HEK293 (cell line): ENCODE measurements around the gene PSG4.
"Not testable (repeated sequence)": the region's sequence is repeated elsewhere in the genome, so short reads cannot be mapped to it uniquely, and the experiment has no call there.

Experiments
- CTCF ChIA-PET: fragments of 350-600 bp; formaldehyde crosslinking; extraction: SDS; loops from one replicate; lab custom pipeline; 2021; ENCODE audit warnings: antibody characterized with exemption; lab: Yijun Ruan, JAX
- POLR2A ChIA-PET: fragments of 300-600 bp; formaldehyde crosslinking; extraction: SDS; loops from one replicate; lab custom pipeline; 2020; ENCODE audit warnings: antibody characterized with exemption, inconsistent platforms; lab: Yijun Ruan, JAX
- H3K27ac ChIP-seq: fragments of 200-500 bp; sonication (Bioruptor generic); 2 replicates; pipeline ENCODE4 v1.5.1; 2014; ENCODE audit warnings: low read depth, low read length, control low read depth, inconsistent platforms; ENCODE audit errors: extremely low read depth
- H3K36me3 ChIP-seq, 2 experiments: fragments of 200-500 bp in 1 of 2; sonication (Bioruptor generic) in 1 of 2; 1 replicate in 1 of 2; 2 replicates in 1 of 2; pipeline ENCODE4 v1.5.1; 2014 to 2017; ENCODE audit warnings: inconsistent platforms in 2 of 2, low read length in 2 of 2; ENCODE audit not compliant: control insufficient read depth in 2 of 2, insufficient read depth in 1 of 2
- H3K4me1 ChIP-seq: fragments of 200-500 bp; sonication (Bioruptor generic); 2 replicates; pipeline ENCODE4 v1.5.1; 2014; ENCODE audit warnings: mild to moderate bottlenecking, low read length, inconsistent platforms; ENCODE audit not compliant: control insufficient read depth, insufficient read depth
- H3K4me3 ChIP-seq: 2 replicates; pipeline ENCODE4 v1.5.1; 2011; ENCODE audit warnings: low read depth, mild to moderate bottlenecking, control low read depth, low read length, moderate library complexity
- H3K9me3 ChIP-seq: fragments of 200-500 bp; sonication (Bioruptor generic); 2 replicates; pipeline ENCODE4 v1.5.1; 2014; ENCODE audit warnings: low read depth, low read length, inconsistent platforms; ENCODE audit not compliant: control insufficient read depth, insufficient read depth
- EGR2 ChIP-seq: fragments of 450-650 bp; formaldehyde crosslinking; IDR thresholded peaks from 2 replicates; pipeline ENCODE4 v1.5.1; 2016; ENCODE audit warnings: low read depth, missing biosample characterization, missing genetic modification characterization
- FEZF1 ChIP-seq: fragments of 450-650 bp; formaldehyde crosslinking; IDR thresholded peaks from 2 replicates; pipeline ENCODE4 v1.5.1; 2016; ENCODE audit warnings: missing biosample characterization, missing genetic modification characterization
- KLF8 ChIP-seq: fragments of 450-650 bp; formaldehyde crosslinking; IDR thresholded peaks from 2 replicates; pipeline ENCODE4 v1.5.1; 2016; ENCODE audit warnings: missing biosample characterization, missing genetic modification characterization
- PRDM10 ChIP-seq: fragments of 450-650 bp; formaldehyde crosslinking; IDR thresholded peaks from 2 replicates; pipeline ENCODE4 v1.5.1; 2016; ENCODE audit warnings: missing biosample characterization, missing genetic modification characterization
- SP3 ChIP-seq: fragments of 450-650 bp; formaldehyde crosslinking; IDR thresholded peaks from 2 replicates; pipeline ENCODE4 v1.5.1; 2016; ENCODE audit warnings: missing biosample characterization, missing genetic modification characterization
- ZBTB17 ChIP-seq: fragments of 450-650 bp; formaldehyde crosslinking; IDR thresholded peaks from 2 replicates; pipeline ENCODE4 v1.5.1; 2016; ENCODE audit warnings: missing biosample characterization, missing genetic modification characterization
- ZBTB20 ChIP-seq: fragments of 450-650 bp; formaldehyde crosslinking; IDR thresholded peaks from 2 replicates; pipeline ENCODE4 v1.5.1; 2016; ENCODE audit warnings: missing biosample characterization, missing genetic modification characterization
- ZBTB21 ChIP-seq: fragments of 450-650 bp; formaldehyde crosslinking; IDR thresholded peaks from 2 replicates; pipeline ENCODE4 v1.5.1; 2017; ENCODE audit warnings: missing biosample characterization, missing genetic modification characterization
- ZFP37 ChIP-seq: fragments of 450-650 bp; formaldehyde crosslinking; IDR thresholded peaks from 2 replicates; pipeline ENCODE4 v1.5.1; 2016; ENCODE audit warnings: missing biosample characterization, missing genetic modification characterization
- ZNF10 ChIP-seq: fragments of 450-650 bp; formaldehyde crosslinking; IDR thresholded peaks from 2 replicates; pipeline ENCODE4 v1.5.1; 2017; ENCODE audit warnings: missing biosample characterization, missing genetic modification characterization
- ZNF24 ChIP-seq: fragments of 450-650 bp; formaldehyde crosslinking; IDR thresholded peaks from 2 replicates; pipeline ENCODE4 v1.5.1; 2016; ENCODE audit warnings: missing biosample characterization, missing genetic modification characterization
- ZNF280D ChIP-seq: fragments of 450-650 bp; formaldehyde crosslinking; IDR thresholded peaks from 2 replicates; pipeline ENCODE4 v1.5.1; 2016; ENCODE audit warnings: missing biosample characterization, missing genetic modification characterization
- ZNF335 ChIP-seq: fragments of 450-650 bp; formaldehyde crosslinking; conservative IDR thresholded peaks from 2 replicates; pipeline ENCODE4 v1.5.1; 2016; ENCODE audit warnings: missing biosample characterization, missing genetic modification characterization
- ZNF629 ChIP-seq: fragments of 450-650 bp; formaldehyde crosslinking; IDR thresholded peaks from 2 replicates; pipeline ENCODE4 v1.5.1; 2017; ENCODE audit warnings: missing biosample characterization, missing genetic modification characterization
- ZNF639 ChIP-seq: fragments of 450-650 bp; formaldehyde crosslinking; IDR thresholded peaks from 2 replicates; pipeline ENCODE4 v1.5.1; 2016; ENCODE audit warnings: missing biosample characterization, missing genetic modification characterization
- ZNF660 ChIP-seq: fragments of 450-650 bp; IDR thresholded peaks from 2 replicates; pipeline ENCODE4 v1.5.1; 2018; ENCODE audit warnings: missing biosample characterization, mild to moderate bottlenecking, missing genetic modification characterization
- ZNF692 ChIP-seq: fragments of 450-650 bp; formaldehyde crosslinking; IDR thresholded peaks from 2 replicates; pipeline ENCODE4 v1.5.1; 2016; ENCODE audit warnings: missing biosample characterization, missing genetic modification characterization
- ZNF843 ChIP-seq: fragments of 450-650 bp; formaldehyde crosslinking; IDR thresholded peaks from 2 replicates; pipeline ENCODE4 v1.5.1; 2016; ENCODE audit warnings: missing biosample characterization, missing genetic modification characterization
- ZSCAN4 ChIP-seq: fragments of 450-650 bp; formaldehyde crosslinking; IDR thresholded peaks from 2 replicates; pipeline ENCODE4 v1.5.1; 2017; ENCODE audit warnings: missing biosample characterization, missing genetic modification characterization
- ZXDB ChIP-seq: fragments of 450-650 bp; formaldehyde crosslinking; IDR thresholded peaks from 2 replicates; pipeline ENCODE4 v1.5.1; 2016; ENCODE audit warnings: missing biosample characterization, missing genetic modification characterization

PSG4 gene

GRCh38 chr19:43186311-43186935, 19.0 kb downstream of the PSG4 start, which contains the start of gene PSG5:
PSG5 (minus strand) TSS chr19:43186536; CDS start chr19:43186405, 131 bp downstream.
- CTCF ChIA-PET, result interaction anchor here (0.5 to 3.0 kb wide), 5 partner anchors 16 to 1027 kb away, joined by 3 to 29 read pairs (median 4); no protein-coding TSS in a partner anchor
- H3K27ac ChIP-seq, H3K4me1 ChIP-seq, H3K9me3 ChIP-seq, H3K36me3 ChIP-seq, H3K4me3 ChIP-seq, POLR2A ChIA-PET: not testable (repeated sequence)
- TF ChIP-seq ZBTB20 (tag by site-specific recombination), result 0 out of 2 replicates have a peak, but pooled peaks have one; percentile 23

- not testable (repeated sequence) for H3K4me1 ChIP-seq, H3K36me3 ChIP-seq, H3K4me3 ChIP-seq, H3K9me3 ChIP-seq
- ChIA-PET POLR2A (interaction anchor here (0.6 to 1.3 kb wide), 2 partner anchors 10 to 27 kb away, joined by 3 to 12 read pairs; no protein-coding TSS in a partner anchor), CTCF (interaction anchor here (0.6 to 3.8 kb wide), 9 partner anchors 8 to 778 kb away, joined by 3 to 51 read pairs (median 3); partner anchors contain the start of gene PSG4)
- 0 out of 2 replicates have a peak overlapping the region, but pooled peaks have one; percentile 0 for H3K27ac ChIP-seq
- TF ChIP-seq ZNF660 (tag by site-specific recombination), result peak; percentile 60; the same call in 1 of the 2 replicates
- peak; percentile 61 for TF ChIP-seq ZBTB17 (tag by site-specific recombination)
- TF ChIP-seq ZNF24 (tag by site-specific recombination), result 0 out of 2 replicates have a peak, but pooled peaks have one; percentile 24
- peak; percentile 56; the same call in 1 of the 2 replicates for TF ChIP-seq PRDM10
- TF ChIP-seq ZSCAN4 (tag by site-specific recombination), result peak; percentile 9; the same call in 1 of the 2 replicates
- peak; percentile 71 for TF ChIP-seq FEZF1 (tag by site-specific recombination)
- TF ChIP-seq ZNF843 (tag by site-specific recombination), result 0 out of 2 replicates have a peak, but pooled peaks have one; percentile 15
- TF ChIP-seq ZBTB21 (tag by site-specific recombination), result peak; percentile 80
- TF ChIP-seq KLF8 (tag by site-specific recombination), result peak; percentile 75
- peak; percentile 43; the same call in 1 of the 2 replicates for TF ChIP-seq SP3 (tag by site-specific recombination)
- 0 out of 2 replicates have a peak, but pooled peaks have one; percentile 46 for TF ChIP-seq ZNF10
- peak; percentile 37; the same call in 1 of the 2 replicates for TF ChIP-seq ZXDB (tag by site-specific recombination)
- TF ChIP-seq ZNF280D (tag by site-specific recombination), result peak; percentile 72; the same call in 1 of the 2 replicates
- TF ChIP-seq ZNF629 (tag by site-specific recombination), result peak; percentile 92
- peak; percentile 90 for TF ChIP-seq ZNF692 (tag by site-specific recombination)
- TF ChIP-seq ZNF335 (tag by site-specific recombination), result peak; percentile 37; the same call in 1 of the 2 replicates
- TF ChIP-seq ZFP37 (tag by site-specific recombination), result peak; percentile 83; the same call in 1 of the 2 replicates
- TF ChIP-seq ZNF639, result peak; percentile 80
- TF ChIP-seq EGR2 (tag by site-specific recombination), result peak; percentile 16; the same call in 1 of the 2 replicates
These were observed 23.3 kb downstream of the PSG4 start for GRCh38 chr19:43181869-43182771.
